Endodermal cell (in vitro differentiated cells): ENCODE results near the gene CACNA2D1. TPM values are rescaled to one million over a fixed set of nuclear protein-coding genes. Genes with fewer than 3 reads are reported as not detected.
A peak's percentile ranks its signal among the peaks of the same experiment; 100 is the strongest.

ENCODE experiments used
- DNase-seq: peaks from one replicate; pipeline ENCODE4 v3.0.0-alpha.2; 2017
- H3K27ac ChIP-seq: 2 replicates; pipeline ENCODE4 v1.5.1; 2013; ENCODE audit warnings: mild to moderate bottlenecking, low read depth, low read length, moderate library complexity
- H3K27me3 ChIP-seq: 2 replicates; pipeline ENCODE4 v1.6.1; 2013; ENCODE audit warnings: mild to moderate bottlenecking, low read length, moderate library complexity; ENCODE audit not compliant: insufficient read depth, control insufficient read depth, poor library complexity, severe bottlenecking
- H3K36me3 ChIP-seq: 2 replicates; pipeline ENCODE4 v1.7.0; 2013; ENCODE audit warnings: mild to moderate bottlenecking, low read length, moderate library complexity; ENCODE audit not compliant: control insufficient read depth, insufficient read depth
- H3K4me1 ChIP-seq: one replicate; pipeline ENCODE4 v1.7.0; 2013; ENCODE audit warnings: low read length; ENCODE audit not compliant: control insufficient read depth, insufficient read depth
- H3K4me3 ChIP-seq: 2 replicates; pipeline ENCODE4 v1.5.1; 2013; ENCODE audit warnings: mild to moderate bottlenecking, low read length, moderate library complexity
- H3K9ac ChIP-seq: 2 replicates; pipeline ENCODE4 v1.6.1; 2013; ENCODE audit warnings: mild to moderate bottlenecking, low read length, moderate library complexity; ENCODE audit not compliant: poor library complexity, severe bottlenecking; ENCODE audit errors: extremely low read depth
- H3K9me3 ChIP-seq: 2 replicates; pipeline ENCODE4 v1.6.1; 2013; ENCODE audit warnings: mild to moderate bottlenecking, low read length, moderate library complexity; ENCODE audit not compliant: control insufficient read depth
- H3K27ac Mint-ChIP-seq: 2 replicates; pipeline ENCODE4 v1.8.0; 2020; ENCODE audit warnings: mixed read lengths
- H3K27me3 Mint-ChIP-seq: 2 replicates; pipeline ENCODE4 v1.8.0; 2021; ENCODE audit warnings: mild to moderate bottlenecking, mixed read lengths; ENCODE audit not compliant: insufficient read depth
- H3K36me3 Mint-ChIP-seq: 2 replicates; pipeline ENCODE4 v1.8.0; 2020; ENCODE audit warnings: low read depth, mixed read lengths
- H3K4me1 Mint-ChIP-seq: 2 replicates; pipeline ENCODE4 v1.8.0; 2020; ENCODE audit warnings: mixed read lengths
- H3K4me3 Mint-ChIP-seq: 2 replicates; pipeline ENCODE4 v1.8.0; 2020; ENCODE audit warnings: mild to moderate bottlenecking, moderate library complexity, mixed read lengths
- H3K9me3 Mint-ChIP-seq: 2 replicates; pipeline ENCODE4 v1.8.0; 2020; ENCODE audit warnings: mild to moderate bottlenecking, mixed read lengths
- WGBS, 2 experiments: methylation state at CpG; one replicate each; pipeline versions ENCODE4 v1.1.5 to v1.1.7; 2013; ENCODE audit warnings: missing lambda C conversion rate in 2 of 2, mixed read lengths in 1 of 2; ENCODE audit not compliant: insufficient coverage in 1 of 2, insufficient read length in 1 of 2; 5-methylcytosine and 5-hydroxymethylcytosine counted together
- total RNA-seq, 2 donors: library from RNA; stranded (reverse); fragmentation: NEBNext Ultra II Directional in 1 of 2; extraction: Animal tissue kit (Norgen Biotek cat#: 25700) in 1 of 2; gene quantifications; 2 replicates in 1 of 2; 3 replicates in 1 of 2; pipeline ENCODE4 v1.2.1, GENCODE V29; 2021
- TF ChIP-seq, protein P1 (sequence below): fragments of 200-600 bp; sonication (generic); conservative IDR thresholded peaks from 2 replicates; pipeline ENCODE4 v1.5.0; 2021; ENCODE audit warnings: antibody characterized with exemption, mild to moderate bottlenecking

CACNA2D1 gene
- total RNA-seq, 2 donors from 2014 or later: 16.9 to 26.8 TPM

DNA sequence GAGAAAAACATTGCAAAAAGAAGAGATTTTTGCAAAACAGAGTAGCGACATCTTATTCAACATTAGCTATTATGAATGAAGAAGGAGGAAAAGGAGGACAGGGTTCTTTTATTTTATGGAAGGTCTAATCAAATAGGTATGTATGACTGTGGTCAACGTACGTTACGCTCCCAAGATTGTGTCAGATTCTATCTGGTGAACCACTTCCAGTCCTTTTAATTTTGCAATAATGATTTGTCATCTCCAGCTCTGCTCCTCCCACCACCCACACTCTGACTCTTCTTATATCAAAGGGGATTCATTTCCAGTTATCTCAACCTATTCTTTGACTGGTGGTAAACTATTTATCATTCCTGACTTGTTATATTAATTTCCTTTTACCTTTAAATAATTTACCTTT lies 259.9 kb downstream of the CACNA2D1 start:
- 82 to 91% methylated on average over 4 of the region's 4 CpGs for WGBS, 2 experiments
- Mint-ChIP-seq H3K27me3 (no peaks in the 10 kb centered on the region), H3K4me3 (no peak overlapping the region), H3K9me3 (peaks cover 15% of the 10 kb centered on the region), H3K4me1 (peaks cover 30% of the 10 kb centered on the region), H3K27ac (no peak overlapping the region), H3K36me3 (peaks cover 12% of the 10 kb centered on the region)
- DNase-seq: no peak
- Histone ChIP-seq H3K9ac (no peak overlapping the region), H3K4me1 (peaks cover 2% of the 10 kb centered on the region), H3K36me3 (peaks cover 7% of the 10 kb centered on the region), H3K9me3 (peaks cover 19% of the 10 kb centered on the region), H3K27me3 (no peaks in the 10 kb centered on the region), H3K27ac (no peak overlapping the region), H3K4me3 (no peak overlapping the region)
- TF ChIP-seq, protein P1, sequence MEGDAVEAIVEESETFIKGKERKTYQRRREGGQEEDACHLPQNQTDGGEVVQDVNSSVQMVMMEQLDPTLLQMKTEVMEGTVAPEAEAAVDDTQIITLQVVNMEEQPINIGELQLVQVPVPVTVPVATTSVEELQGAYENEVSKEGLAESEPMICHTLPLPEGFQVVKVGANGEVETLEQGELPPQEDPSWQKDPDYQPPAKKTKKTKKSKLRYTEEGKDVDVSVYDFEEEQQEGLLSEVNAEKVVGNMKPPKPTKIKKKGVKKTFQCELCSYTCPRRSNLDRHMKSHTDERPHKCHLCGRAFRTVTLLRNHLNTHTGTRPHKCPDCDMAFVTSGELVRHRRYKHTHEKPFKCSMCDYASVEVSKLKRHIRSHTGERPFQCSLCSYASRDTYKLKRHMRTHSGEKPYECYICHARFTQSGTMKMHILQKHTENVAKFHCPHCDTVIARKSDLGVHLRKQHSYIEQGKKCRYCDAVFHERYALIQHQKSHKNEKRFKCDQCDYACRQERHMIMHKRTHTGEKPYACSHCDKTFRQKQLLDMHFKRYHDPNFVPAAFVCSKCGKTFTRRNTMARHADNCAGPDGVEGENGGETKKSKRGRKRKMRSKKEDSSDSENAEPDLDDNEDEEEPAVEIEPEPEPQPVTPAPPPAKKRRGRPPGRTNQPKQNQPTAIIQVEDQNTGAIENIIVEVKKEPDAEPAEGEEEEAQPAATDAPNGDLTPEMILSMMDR: no peak

DNA sequence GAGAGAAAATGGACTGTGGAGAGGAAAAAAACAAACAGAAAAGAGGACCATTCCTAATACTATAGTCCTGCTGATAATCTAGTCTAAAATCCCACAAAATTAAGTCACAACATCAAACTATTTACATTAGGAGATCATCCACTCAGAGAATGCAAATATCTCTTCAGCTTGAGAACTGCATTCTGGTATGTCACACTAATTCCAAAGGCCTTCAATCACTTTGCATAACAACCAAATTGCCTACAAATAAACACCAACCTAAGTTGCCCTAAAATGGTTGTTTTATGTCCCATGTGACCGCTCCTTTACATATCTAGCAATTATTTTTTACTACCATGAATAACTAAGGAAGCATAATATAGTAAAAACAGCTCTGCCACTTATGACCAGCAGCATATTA lies 264.3 kb downstream of the CACNA2D1 start:
- peak overlapping the region; percentile 76 for H3K27ac Mint-ChIP-seq
- H3K9me3 ChIP-seq: no peaks in the 10 kb centered on the region
- TF ChIP-seq, protein P1: no peak
- H3K36me3 ChIP-seq: no peaks in the 10 kb centered on the region
- H3K9me3 Mint-ChIP-seq: no peaks in the 10 kb centered on the region
- no peaks in the 10 kb centered on the region for H3K27me3 Mint-ChIP-seq
- no peak for DNase-seq
- H3K4me3 ChIP-seq: no peak overlapping the region
- no peak overlapping the region for H3K9ac ChIP-seq
- no peak overlapping the region for H3K27ac ChIP-seq
- peaks cover 67% of the 10 kb centered on the region for H3K4me1 Mint-ChIP-seq
- no peak overlapping the region for H3K4me3 Mint-ChIP-seq
- 60 to 83% methylated on average over 1 of the region's 1 CpG for WGBS, 2 experiments
- H3K4me1 ChIP-seq: peaks cover 11% of the 10 kb centered on the region
- H3K36me3 Mint-ChIP-seq: peaks cover 4% of the 10 kb centered on the region
- H3K27me3 ChIP-seq: no peaks in the 10 kb centered on the region

DNA sequence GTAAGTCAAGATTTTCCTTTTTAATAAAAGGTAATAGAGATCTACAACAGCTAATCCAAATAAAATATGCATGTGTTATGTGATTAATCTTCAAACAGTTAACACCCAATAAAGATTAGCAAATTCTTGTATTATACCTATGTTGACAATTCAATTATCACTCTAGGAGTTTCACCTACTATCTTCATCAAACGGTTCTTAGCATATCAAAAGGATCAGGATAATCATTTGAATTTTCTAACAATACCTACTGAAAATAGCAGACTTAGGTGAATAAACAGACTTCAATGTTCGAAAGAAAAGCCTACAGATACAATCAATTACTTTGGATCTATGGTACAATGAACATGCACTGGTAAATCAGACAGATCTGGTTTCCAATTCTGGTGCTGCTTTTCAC lies 268.3 kb downstream of the CACNA2D1 start:
- DNase-seq: no peak
- Mint-ChIP-seq H3K27me3 (no peaks in the 10 kb centered on the region), H3K9me3 (no peaks in the 10 kb centered on the region), H3K36me3 (no peaks in the 10 kb centered on the region), H3K4me3 (no peak overlapping the region), H3K4me1 (peaks cover 54% of the 10 kb centered on the region), H3K27ac (no peak overlapping the region)
- WGBS, 2 experiments: 3 to 56% methylated on average over 1 to 2 of the region's 2 CpGs
- Histone ChIP-seq H3K36me3 (no peaks in the 10 kb centered on the region), H3K9ac (no peak overlapping the region), H3K9me3 (no peaks in the 10 kb centered on the region), H3K27ac (no peak overlapping the region), H3K27me3 (no peaks in the 10 kb centered on the region), H3K4me3 (no peak overlapping the region), H3K4me1 (peaks cover 11% of the 10 kb centered on the region)
- TF ChIP-seq, protein P1: no peak
